PC-9 (cell line): ENCODE data around the gene CACNA2D1.

Source experiments
- CTCF ChIP-seq: fragments of 200-600 bp; sonication (generic); conservative IDR thresholded peaks from 2 replicates; pipeline ENCODE4 v1.6.1; 2017; ENCODE audit warnings: mixed run types, antibody characterized with exemption, mild to moderate bottlenecking, moderate library complexity
- EZH2 ChIP-seq: fragments of 200-600 bp; sonication (generic); IDR thresholded peaks from 2 replicates; pipeline ENCODE4 v1.8.0; 2017; ENCODE audit warnings: antibody characterized with exemption, low read depth

- no peak for TF ChIP-seq CTCF
- no peak for TF ChIP-seq EZH2
Measured at GRCh38 chr7:81925530-81925929, 518.0 kb downstream of the CACNA2D1 start.
